GM21619 (cell line): ENCODE measurements around the gene SGMS2.

Experiments
- ATAC-seq: cut with Tn5 transposase; IDR thresholded peaks from one replicate; pipeline ENCODE4 v1.9.1; 2021; ENCODE audit not compliant: unreplicated experiment

Gene SGMS2

DNA sequence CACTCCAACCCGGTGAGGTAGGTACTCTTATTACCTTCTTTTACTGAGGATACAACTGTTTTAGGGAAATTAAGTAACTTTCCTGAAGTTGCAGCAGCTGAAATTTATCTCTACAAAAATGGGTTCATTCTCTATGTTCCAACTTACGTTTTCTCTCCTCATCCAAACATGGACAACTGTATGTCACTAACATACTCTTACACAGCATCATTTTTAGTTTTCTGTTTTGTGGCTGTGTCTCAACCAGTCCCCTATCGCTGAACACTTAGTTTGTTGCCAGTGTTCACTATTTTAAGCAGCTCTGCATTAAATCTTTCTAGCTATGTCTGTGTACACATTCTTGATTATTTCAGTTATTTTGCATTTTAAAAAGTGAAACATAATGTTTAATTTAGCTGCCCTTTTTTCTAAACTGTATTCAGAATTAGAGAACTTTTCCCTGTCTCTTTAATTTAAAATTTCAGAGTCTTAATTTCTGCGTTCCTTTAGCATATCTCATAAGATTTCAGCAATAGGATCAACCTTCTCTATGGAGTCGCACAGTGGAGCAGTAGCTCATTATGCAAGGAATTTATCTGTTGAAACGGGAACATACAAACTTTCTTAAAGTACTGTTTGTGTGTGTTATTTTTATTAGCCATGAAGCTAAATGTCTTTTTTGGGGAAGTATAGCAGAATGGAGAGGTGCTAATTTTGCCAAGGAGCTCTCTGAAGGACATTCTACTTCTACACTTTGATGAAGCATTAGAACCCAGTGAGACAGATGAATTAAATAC is 3.8 kb downstream of the SGMS2 start:
- ATAC-seq, result no peak

DNA sequence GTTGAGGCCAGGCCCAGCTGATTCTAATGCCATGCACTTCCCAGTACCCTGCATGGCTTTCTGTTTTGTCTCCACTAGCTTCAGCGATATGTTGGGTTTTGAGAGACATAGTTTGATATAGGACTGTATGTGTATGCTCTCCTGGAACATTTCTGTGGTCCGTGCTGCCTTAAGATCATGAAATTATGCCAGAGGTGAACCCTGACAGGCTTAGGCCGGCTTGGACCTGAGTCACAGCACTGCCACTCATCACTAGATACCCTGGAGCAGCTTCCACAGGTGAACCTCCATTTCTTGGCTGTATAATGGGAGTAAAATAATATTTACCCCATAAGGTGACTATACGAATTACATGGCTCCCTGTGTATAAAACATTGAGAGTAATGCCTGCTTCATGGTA is 6.4 kb downstream of the SGMS2 start:
- no peak for ATAC-seq

DNA sequence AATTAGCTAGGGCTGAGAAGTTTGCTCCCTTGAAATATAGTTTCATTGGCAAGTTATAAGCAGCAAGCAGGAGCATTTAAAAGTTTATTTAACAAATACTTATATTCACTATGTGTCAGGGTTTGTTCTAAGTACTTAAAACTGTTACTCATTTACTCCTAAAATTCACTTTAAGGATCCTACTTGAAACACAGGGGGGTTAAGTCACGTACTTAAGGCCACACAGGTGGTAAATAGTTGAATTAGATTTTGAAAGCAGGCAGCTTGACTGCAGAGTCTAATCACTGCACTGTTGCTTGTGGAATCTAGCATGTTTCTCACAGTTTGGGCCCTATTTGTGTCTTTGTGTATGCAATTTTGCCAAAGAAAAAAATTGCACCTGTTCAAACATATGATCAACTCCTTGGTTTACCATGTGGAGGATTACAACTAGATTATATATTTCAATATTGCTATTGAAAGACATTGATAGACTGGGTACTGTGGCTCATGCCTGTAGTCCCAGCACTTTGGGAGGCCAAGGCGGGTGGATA is 7.6 kb downstream of the SGMS2 start:
- ATAC-seq, result no peak

DNA sequence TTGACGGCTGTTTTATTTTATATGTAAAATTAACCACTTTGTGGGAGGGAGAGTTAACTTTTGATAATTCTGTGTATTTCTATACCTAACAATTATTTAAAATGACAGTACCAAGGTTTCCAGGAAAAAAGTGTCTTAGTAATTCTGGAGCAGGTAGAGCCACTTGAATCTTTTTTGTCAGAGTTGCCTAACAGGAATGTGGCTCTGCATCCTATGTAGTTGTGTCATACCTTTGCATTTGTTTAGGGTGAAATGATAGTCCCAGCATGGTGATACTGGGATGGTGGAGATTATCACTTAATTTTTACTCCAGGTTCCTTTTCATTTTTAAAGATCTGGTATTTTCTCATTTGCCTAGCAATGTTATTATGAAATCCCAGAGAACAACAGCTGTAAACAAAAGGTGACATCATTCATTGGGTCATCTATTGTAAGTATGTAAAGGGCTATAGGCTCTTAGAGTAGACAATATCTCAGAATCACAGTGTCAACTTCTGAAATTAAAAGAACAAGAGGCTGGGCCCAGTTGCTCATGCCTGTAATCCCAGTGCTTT is 9.6 kb downstream of the SGMS2 start:
- no peak for ATAC-seq

DNA sequence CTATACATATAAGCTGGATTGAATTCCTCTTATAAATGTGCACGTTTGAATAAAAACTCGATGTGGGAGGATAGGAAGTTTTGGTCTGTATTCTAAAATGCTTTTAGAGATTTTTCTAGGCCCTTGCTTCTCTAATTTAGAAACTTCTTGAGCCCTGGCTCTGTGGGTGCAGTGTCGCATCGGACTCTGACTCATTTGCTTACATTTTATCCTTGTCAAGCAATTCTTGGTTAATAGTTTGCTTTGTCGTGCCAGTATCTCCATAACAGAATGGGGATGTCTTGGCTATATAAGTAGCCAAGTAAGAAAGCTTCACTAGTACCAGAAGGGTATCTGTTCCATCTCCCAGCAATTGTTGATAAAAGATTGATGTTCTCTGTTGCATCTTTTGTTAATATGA is 10.7 kb downstream of the SGMS2 start:
- no peak for ATAC-seq

DNA sequence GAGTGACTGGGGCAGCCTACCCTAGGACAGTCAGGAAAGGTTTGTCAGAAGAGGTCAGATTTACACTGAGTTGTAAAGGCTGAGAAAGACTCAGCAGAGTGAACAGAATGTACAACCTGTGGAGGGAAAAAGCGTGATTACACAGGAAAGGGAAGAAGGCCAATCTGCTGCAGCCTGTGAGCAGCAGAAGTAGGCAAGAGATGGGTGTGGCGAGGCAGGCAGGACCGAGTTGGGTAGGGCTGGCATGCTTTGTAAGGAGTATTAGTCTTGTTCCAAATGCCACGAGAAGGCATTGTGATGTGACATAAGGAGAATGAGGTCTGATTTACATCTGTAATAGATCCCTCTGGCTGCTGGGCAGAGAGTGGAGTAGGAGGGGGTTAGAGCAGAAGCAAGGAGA is 12.6 kb downstream of the SGMS2 start:
- ATAC-seq, result no peak

DNA sequence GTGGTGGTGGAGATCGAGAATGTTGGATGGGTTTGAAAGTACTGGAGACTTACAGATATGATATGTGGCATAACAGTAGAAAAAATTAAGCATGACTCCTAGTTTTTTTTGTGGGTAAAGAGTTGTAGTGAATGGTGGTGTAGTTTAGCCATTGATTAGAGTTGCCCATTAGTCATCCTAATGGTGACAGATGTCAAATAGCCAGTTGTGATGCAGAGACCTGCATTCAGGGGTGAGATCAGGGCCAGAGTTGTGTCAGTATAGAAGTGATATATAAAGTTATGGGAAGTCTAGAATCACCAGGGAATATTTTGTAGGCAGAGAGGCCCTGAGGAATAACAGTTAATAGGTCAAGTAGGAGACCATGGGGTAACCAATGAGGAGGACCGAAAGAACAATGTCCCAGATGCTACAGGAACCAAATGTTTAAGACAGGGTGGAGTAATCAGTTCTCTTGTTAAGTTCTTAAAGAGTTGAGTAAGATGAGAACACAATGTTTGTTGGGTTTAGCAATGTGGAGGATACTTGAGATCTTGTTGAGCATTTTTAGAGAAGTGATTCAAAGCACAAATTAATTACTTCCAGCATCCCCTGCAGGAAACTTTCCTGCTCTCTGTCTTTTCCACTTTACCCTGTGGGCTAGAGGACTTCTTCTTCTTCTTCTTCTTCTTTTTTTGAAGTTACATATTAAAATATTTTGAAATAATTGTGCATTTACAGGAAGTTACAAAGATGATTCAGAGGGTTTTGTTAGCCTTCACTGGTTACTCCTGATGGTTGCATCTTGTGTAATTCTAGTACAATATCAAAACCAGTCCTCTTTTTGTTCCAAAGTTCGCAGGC is 13.3 kb downstream of the SGMS2 start:
- no peak for ATAC-seq

DNA sequence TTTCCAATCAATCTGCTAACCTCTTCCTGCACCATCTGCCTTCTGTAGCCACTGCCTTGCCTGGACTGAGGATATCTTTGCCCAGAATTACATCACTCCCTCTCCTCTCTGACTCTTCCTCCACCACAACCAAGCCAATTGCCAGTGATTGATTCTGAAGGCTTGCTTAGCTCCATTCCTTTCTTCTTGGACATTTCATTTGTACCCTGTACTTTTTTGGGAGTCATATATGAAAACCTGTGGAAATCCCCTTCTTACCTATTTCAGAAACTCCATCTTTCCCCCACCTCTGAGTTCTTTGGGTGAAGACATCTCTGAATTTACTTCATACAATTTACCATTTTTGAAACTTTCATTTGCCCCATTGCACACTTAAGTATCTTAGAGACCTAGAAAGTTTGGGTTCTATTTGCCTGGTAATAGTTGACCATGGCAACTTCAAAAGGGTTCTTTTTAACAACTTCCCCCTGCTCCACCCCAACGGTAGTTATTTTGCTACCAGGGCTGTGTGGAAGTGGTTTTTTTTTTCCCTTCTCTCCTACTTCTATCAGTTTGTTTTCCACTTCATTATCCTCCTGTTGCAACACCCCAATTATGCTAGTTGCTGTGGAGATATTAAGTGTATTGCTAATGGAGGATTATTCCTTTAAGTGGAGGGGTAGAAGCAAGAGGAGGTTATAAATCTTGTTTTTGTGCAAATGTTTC is 14.3 kb downstream of the SGMS2 start:
- no peak for ATAC-seq

DNA sequence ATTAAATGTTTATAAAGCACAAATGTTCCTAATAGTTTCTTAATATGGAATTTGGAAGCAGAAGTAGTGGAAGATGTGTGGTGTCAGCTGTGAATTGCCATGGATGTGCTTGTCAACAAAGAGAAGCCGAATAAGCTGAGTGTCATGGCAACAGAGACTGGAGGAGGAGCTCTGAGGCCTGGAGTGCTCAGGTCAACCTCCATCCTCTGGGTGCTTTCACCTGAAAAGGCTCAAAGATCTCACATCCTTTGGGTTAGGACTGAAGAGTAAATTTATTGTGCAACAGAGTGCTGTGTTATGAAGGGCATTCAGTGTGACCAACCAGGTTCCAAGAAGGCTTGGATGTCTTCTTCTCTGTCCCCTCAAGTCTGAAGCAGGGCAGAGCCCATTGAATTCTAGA is 18.7 kb downstream of the SGMS2 start:
- ATAC-seq, result no peak

DNA sequence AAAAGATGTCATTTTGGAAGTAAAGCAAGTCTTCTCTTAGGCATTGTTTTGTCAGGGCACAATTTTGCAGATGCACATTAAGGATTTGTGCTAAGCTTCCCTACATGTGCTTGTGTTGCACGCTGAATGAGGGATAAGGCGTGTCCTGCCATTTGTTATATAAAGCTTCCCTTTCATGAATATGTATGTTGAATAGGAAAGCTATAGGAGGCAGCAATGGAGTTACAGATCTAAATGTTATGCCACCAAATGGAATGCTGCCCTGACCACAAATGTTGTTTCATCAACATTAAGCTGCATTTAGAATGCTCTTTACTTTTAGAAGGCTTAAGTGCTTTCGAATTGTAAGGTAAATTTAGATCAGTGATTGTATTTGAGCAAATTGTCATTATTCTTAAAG is 20.9 kb downstream of the SGMS2 start:
- ATAC-seq, result no peak

DNA sequence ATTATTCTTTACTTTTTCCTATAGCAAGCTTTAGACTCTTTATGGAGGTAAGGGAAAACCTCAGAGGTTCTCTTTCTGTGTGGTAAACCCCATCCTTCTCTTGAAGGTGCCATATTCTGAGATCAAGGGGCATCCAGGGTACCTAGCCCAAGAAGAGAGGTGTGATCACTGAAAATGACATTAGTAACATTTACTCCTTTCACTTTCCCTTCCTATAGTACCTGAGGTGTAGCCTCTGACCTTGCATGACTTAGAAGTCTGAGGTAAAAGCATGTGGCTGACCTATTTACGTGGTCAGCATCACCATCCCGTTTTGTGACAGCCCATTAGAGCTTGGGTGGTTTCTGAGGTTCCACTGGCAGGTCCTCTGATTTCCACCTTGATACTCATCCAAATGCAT is 25.7 kb downstream of the SGMS2 start:
- ATAC-seq, result no peak

DNA sequence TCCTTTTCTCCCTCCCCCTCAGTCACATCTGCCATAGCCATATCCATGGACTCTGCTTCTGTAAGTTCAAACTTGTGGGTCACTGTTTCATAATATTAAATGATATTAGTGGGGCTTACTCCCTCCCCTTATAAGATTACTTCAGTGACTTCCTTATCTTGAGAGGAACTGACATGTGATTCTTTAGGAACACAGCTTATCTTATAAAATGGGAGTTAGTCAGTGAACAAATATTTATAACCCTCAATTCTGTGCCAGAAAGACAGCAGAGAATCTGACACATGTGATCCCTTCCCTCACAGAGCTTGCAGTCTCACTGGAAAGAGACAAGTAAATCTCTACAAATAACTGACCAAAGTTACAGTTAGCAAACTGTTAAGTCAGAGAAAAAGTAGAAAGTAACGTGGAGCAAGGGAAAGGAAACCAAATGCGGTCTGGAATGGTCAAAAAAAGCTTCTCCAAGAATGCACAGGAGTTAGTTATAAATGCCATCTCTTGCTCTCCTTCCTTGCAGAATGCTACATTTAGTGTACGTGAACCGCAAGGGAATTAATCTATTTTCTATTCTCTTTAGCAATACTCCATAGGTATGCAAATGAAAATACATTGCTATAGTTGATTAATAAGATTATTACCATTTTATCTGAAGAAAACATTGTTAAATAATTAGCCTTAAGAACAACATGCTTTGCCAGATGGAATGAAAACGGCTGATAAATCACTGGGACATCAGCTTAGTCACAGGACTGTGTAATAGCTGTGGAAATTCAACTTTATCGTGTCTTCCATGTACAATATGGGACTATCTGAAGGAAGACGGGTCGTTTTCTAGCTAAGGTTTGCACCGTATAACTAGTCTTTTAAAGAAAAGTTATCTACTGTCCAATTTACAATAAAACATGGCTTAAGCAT is 29.0 kb downstream of the SGMS2 start:
- no peak for ATAC-seq

DNA sequence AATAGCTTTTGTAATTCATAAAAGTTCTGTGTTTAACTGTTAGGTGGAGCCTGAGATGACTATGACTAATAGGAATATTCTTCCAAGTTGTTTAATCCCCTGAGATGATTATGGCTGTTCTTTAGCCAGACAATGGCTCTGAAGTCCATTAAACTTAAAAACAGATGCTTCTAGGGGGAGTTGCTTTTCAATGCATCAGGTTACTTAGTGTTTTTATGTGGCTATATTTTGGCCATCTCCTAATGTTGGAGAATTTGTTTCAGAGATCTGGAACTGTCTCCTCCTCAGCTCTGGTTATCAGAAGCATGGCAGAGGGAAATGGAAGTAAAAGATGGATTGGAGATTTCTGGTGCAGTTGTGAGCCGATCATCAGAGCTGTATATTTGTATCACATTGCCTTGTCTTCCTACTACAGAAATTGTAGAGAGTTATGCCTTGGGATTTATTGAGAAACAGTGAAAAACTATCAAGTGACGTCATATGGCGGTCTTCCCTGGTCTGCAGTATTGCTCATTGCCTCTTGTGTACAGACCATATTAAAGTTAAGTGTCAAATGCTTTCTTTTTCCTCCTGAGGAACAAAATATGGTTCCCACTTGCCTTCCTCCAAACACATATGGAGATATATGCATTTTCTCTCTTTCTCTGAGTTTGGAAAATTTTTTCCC is 29.8 kb downstream of the SGMS2 start:
- ATAC-seq, result no peak

DNA sequence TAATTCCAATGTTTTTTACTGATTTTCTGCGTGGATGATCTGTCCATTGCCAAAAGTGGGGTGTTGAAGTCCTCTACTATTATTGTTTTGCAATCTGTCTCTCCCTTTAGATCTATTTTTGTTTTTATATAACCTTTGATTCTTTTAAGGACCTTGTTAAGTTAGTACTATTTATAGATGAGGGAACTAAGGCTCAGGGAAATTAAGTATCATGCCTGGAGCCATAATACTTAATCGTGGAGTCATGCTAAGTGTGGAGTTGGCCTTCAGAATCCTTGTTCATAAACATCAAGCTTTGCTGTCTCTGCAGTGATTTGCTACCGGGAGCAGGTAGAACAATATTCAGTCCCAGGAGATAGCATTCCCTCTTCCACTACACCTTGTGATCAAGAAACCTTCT is 31.0 kb downstream of the SGMS2 start:
- no peak for ATAC-seq

DNA sequence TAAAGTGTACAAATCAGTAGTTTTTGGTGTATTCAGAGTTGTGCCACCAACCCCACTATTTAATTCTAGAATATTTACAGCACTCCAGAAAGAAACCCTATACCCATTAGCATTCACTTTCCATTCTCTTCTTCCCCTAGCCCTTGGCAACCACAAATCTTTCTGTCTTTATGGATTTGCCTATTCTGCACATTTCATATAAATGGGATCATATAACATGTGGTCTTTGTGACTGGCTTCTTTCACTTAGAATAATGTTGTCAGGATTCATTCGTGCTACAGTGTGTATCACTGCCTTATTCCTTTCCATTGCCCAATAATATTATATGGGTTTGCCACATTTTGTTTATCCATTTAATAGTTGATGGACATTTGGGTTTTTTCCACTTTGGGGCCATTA is 32.2 kb downstream of the SGMS2 start:
- no peak for ATAC-seq

DNA sequence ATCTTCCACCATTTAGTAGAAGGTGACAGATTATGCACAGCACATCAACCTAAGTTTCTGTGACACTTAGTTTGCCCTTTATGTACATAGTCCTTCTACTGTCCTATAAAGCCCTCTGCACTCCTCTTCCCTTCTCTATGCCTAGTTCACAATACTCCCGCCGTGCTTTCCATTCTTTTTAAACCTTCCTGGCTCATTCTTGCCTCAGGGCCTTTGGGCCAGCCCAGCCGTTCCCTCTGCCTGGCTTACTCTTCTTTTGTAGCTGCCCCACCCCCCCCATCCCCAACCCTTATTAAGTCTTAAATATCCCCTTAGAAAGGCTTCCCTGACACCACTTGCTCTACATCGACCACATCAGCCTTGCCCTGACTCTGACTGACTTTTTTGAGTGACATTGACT is 33.0 kb downstream of the SGMS2 start:
- no peak for ATAC-seq

DNA sequence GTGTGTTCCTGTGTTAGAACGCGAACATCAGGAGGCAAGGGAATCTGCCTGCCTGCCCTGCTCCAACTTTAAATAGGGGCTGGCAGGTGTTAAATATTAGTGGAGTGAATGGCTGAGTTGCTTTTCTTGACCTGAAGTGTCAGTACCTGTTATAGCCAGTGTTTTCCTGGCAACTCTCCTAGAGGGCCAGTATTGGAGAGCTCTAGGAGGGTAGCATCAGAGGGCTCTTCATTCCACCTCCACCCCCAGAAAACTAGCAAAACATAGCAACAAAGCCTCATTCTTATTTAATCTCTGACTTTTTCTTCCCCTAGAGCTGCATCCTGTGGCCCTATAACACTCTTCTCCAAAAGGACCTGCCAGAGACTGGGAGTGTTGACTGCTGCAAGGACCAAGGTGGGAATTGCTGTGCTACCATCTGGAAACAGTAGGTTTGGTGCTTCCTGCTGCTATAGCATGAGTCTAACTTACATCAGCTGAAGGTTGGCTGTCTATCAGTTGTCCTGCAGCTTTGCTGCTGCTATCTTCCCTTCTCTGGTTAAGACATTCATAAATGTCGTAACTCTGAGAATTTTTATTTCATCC is 33.5 kb downstream of the SGMS2 start:
- no peak for ATAC-seq

DNA sequence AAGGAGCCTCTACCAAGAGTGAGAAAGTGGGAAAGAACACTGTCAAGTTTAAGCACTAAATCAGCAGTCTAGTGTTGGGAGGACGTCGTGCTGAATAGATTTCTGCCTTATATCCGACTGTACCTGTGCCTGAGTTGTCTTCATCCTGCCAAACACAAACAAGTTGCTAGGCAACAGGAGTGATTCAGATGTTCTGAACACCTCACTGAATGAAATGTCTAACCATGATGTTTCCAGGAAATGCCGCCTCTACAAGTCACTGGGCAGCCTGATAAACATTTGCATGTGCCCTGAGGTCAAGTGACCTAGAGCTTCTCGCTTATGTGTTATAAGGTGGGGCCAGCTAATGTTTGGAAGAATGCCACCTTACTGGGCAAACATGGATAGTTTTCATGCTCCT is 37.9 kb downstream of the SGMS2 start:
- ATAC-seq, result no peak

DNA sequence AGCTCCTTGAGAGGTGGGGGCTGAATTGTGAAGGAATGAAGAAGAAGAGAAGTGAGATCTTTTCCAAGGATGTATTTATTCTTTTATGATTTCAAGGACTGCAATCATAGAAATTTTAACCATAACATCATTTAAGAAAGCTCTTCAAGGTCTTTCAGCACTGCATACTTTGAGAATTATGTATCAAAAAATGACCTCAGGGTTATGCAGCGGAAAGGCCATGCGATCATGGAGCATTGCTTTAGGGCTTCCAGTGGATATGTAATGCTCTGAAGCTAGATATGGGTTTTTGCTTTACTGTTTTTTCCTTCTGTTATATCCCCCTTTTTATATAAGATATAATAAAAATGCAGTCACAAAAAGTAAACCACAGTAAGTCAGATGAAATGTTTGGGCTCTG is 38.7 kb downstream of the SGMS2 start:
- no peak for ATAC-seq
